Lung (tissue), 12 donors: ENCODE measurements around the gene SPDYC. TPM values are rescaled to one million over a fixed set of nuclear protein-coding genes. Genes with fewer than 3 reads are reported as not detected.

Experiments
- ATAC-seq: fragments of 200-7000 bp; cut with Tn5 transposase; one replicate; pipeline ENCODE4 v1.9.1; 2020; ENCODE audit warnings: moderate number of reproducible peaks; ENCODE audit not compliant: insufficient read depth, low FRiP score
- DNase-seq, 3 donors: peaks; one replicate each; pipeline ENCODE4 v3.0.0-alpha.2; 2013 to 2017
- H3K27ac ChIP-seq, 2 donors: one replicate each; pipeline ENCODE4 v1.5.1; 2013; ENCODE audit warnings: mild to moderate bottlenecking in 2 of 2, moderate library complexity in 2 of 2, control low read depth in 1 of 2, inconsistent platforms in 1 of 2, low read depth in 1 of 2, low read length in 1 of 2
- H3K27me3 ChIP-seq, 3 donors: one replicate each; pipeline ENCODE4 v1.5.1; 2013; ENCODE audit warnings: low read length in 2 of 3; ENCODE audit not compliant: control insufficient read depth in 3 of 3, insufficient read depth in 3 of 3
- H3K36me3 ChIP-seq, 4 donors: one replicate each; pipeline ENCODE4 v1.5.1; 2013; ENCODE audit warnings: low read length in 4 of 4, mild to moderate bottlenecking in 1 of 4, moderate library complexity in 1 of 4; ENCODE audit not compliant: control insufficient read depth in 4 of 4, insufficient read depth in 4 of 4
- H3K4me1 ChIP-seq, 5 donors: one replicate each; pipeline ENCODE4 v1.5.1; 2013; ENCODE audit warnings: low read length in 5 of 5, mild to moderate bottlenecking in 2 of 5, moderate library complexity in 1 of 5; ENCODE audit not compliant: control insufficient read depth in 5 of 5, insufficient read depth in 5 of 5
- H3K4me3 ChIP-seq: one replicate; pipeline ENCODE4 v1.5.1; 2013; ENCODE audit warnings: mild to moderate bottlenecking, control low read depth, moderate library complexity
- H3K9ac ChIP-seq, 2 donors: one replicate each; pipeline ENCODE4 v1.5.1; 2013; ENCODE audit warnings: low read length in 2 of 2, control low read depth in 1 of 2; ENCODE audit not compliant: insufficient read depth in 1 of 2
- H3K9me3 ChIP-seq, 4 donors: one replicate each; pipeline ENCODE4 v1.5.1; 2013; ENCODE audit warnings: low read length in 3 of 4, mild to moderate bottlenecking in 1 of 4, moderate library complexity in 1 of 4; ENCODE audit not compliant: control insufficient read depth in 4 of 4, insufficient read depth in 3 of 4
- WGBS, 2 donors: extraction: QIAGEN DNeasy Blood & Tissue Kit; methylation state at CpG; one replicate each; pipeline ENCODE4 v1.1.7; 2013; 5-methylcytosine and 5-hydroxymethylcytosine counted together
- polyA plus RNA-seq, 2 donors: library from polyadenylated mRNA; stranded (reverse); fragments of 200-250 nt; gene quantifications; one replicate each; pipeline ENCODE4 v1.2.1, GENCODE V29; 2013
- total RNA-seq, 2 donors: library from RNA; depleted of rRNA in 1 of 2; stranded (reverse); fragments of >200 nt in 1 of 2; gene quantifications; one replicate each; pipeline ENCODE4 v1.2.1, GENCODE V29; 2014 to 2021
- TF ChIP-seq, protein P1 (sequence below): IDR thresholded peaks from 2 replicates; pipeline ENCODE4 v1.5.1; 2012; ENCODE audit warnings: mild to moderate bottlenecking; ENCODE audit errors: control extremely low read depth, extremely low read depth
- donor health status: control.
- donor health status: control.
- donor health status: Bipolar disorder and iron deficiency.
- donor health status: healthy.
- donor health status: DM: yes; HTN: yes; CAD: no.

The SPDYC gene
- total and polyA plus RNA-seq, 4 donors: not detected

DNA sequence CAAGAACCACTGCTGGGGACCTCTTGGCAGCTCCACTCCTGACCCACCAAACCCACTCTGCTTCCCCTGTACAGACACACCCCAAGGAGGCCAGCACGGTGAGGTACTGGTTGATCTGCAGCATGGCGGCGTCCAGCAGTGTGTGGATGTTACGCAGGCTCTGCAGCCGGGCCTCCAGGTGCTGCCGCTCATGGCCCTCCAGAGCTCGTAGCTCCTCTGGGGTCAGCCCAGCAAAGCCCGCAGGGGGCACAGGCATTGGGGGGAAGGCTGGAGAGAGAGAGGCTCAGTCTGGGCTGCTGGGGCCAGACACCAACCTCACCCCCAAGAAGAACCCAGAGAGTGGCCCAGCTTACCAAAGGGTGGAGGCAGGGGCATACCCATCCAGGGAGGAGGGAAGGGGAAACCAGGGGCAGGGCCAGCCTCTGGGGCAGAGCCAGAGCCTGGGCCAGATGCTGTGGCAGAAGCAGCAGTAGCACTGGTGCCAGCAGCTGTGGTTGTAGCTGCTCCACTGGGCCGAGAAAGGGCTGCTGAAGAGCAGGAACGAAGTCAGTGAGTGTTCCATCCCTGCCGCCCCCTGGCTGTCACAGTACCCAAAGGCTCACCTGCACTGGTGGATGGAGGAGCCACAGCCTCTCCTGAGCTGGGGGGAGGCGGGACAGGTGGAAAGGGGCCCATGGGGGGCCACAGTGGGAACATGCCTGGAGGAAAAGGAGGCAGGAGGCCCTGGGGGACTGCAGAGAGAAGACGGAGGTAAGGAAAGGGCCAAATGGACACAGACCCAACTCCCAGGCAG, 40.2 kb upstream of the SPDYC start:
- Histone ChIP-seq H3K36me3 (peaks cover 24 to 74% (median 48%) of the 10 kb centered on the region in 4 donors), H3K27ac (no peak overlapping the region), H3K9ac (no peak overlapping the region), H3K4me1 (peaks cover 0 to 13% (median 9%) of the 10 kb centered on the region in 5 donors), H3K27me3 (no peaks in the 10 kb centered on the region), H3K9me3 (no peaks in the 10 kb centered on the region), H3K4me3 (no peak overlapping the region)
- ATAC-seq (no peak), DNase-seq (no peak)
- 92 to 93% methylated on average over 13 of the region's 13 CpGs for WGBS, 2 donors
- TF ChIP-seq, protein P1, sequence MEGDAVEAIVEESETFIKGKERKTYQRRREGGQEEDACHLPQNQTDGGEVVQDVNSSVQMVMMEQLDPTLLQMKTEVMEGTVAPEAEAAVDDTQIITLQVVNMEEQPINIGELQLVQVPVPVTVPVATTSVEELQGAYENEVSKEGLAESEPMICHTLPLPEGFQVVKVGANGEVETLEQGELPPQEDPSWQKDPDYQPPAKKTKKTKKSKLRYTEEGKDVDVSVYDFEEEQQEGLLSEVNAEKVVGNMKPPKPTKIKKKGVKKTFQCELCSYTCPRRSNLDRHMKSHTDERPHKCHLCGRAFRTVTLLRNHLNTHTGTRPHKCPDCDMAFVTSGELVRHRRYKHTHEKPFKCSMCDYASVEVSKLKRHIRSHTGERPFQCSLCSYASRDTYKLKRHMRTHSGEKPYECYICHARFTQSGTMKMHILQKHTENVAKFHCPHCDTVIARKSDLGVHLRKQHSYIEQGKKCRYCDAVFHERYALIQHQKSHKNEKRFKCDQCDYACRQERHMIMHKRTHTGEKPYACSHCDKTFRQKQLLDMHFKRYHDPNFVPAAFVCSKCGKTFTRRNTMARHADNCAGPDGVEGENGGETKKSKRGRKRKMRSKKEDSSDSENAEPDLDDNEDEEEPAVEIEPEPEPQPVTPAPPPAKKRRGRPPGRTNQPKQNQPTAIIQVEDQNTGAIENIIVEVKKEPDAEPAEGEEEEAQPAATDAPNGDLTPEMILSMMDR: no peak

GRCh38 chr11:65130631-65131416, 39.2 kb upstream of the SPDYC start:
- Histone ChIP-seq H3K4me3 (no peak overlapping the region), H3K9me3 (no peaks in the 10 kb centered on the region), H3K27me3 (no peaks in the 10 kb centered on the region), H3K4me1 (peaks cover 0 to 19% (median 12%) of the 10 kb centered on the region in 5 donors), H3K27ac (no peak overlapping the region), H3K36me3 (peaks cover 24 to 66% (median 41%) of the 10 kb centered on the region in 4 donors), H3K9ac (no peak overlapping the region)
- TF ChIP-seq, protein P1: no peak
- ATAC-seq: no peak
- DNase-seq: no peak
- WGBS, 2 donors: 90 to 92% methylated on average over 19 of the region's 19 CpGs

- Histone ChIP-seq H3K27ac (no peak overlapping the region), H3K36me3 (peaks cover 24 to 62% (median 40%) of the 10 kb centered on the region in 4 donors), H3K4me3 (no peak overlapping the region), H3K4me1 (peaks cover 0 to 19% (median 12%) of the 10 kb centered on the region in 5 donors), H3K27me3 (no peaks in the 10 kb centered on the region), H3K9me3 (no peaks in the 10 kb centered on the region), H3K9ac (no peak overlapping the region)
- WGBS, 2 donors: 90 to 94% methylated on average over 3 of the region's 3 CpGs
- DNase-seq: no peak
- ATAC-seq: no peak
- TF ChIP-seq, protein P1: no peak
These were observed 38.6 kb upstream of the SPDYC start for GRCh38 chr11:65131417-65131776.
